ENCODE results near the gene MSTN.
A peak's percentile ranks its signal among the peaks of the same experiment; 100 is the strongest.

MSTN gene

GRCh38 chr2:190090148-190090547 is 27.6 kb upstream of the MSTN start:
- H3K4me3 ChIP-seq (ENCODE audit: low read depth, low read length) = no peak overlapping the region
- TF ChIP-seq CTCF (IDR thresholded peaks at IDR 0.05; ENCODE audit: insufficient read depth, low read depth, low read length, missing control alignments) = no peak
- DNase-seq (ENCODE audit: low read depth) = no peak

GRCh38 chr2:190088917-190089316 is 26.4 kb upstream of the MSTN start:
- H3K4me3 ChIP-seq (ENCODE audit: low read depth, low read length) = no peak overlapping the region
- peak; percentile 81 for DNase-seq (ENCODE audit: low read depth)
- TF ChIP-seq CTCF (IDR thresholded peaks at IDR 0.05; ENCODE audit: insufficient read depth, low read depth, low read length, missing control alignments) = peak; percentile 66

GRCh38 chr2:190084704-190085103 is 22.2 kb upstream of the MSTN start:
- DNase-seq (ENCODE audit: low read depth) = no peak
- no peak overlapping the region for H3K4me3 ChIP-seq (ENCODE audit: low read depth, low read length)
- TF ChIP-seq CTCF (IDR thresholded peaks at IDR 0.05; ENCODE audit: insufficient read depth, low read depth, low read length, missing control alignments) = no peak

GRCh38 chr2:190082118-190082517 is 19.6 kb upstream of the MSTN start:
- DNase-seq (ENCODE audit: low read depth) = no peak
- no peak for TF ChIP-seq CTCF (IDR thresholded peaks at IDR 0.05; ENCODE audit: insufficient read depth, low read depth, low read length, missing control alignments)

GRCh38 chr2:190080527-190081049 is 18.1 kb upstream of the MSTN start:
- no peak overlapping the region for H3K4me3 ChIP-seq (ENCODE audit: low read depth, low read length)
- TF ChIP-seq CTCF (IDR thresholded peaks at IDR 0.05; ENCODE audit: insufficient read depth, low read depth, low read length, missing control alignments) = no peak
- no peak for DNase-seq (ENCODE audit: low read depth)

More at GRCh38 chr2:190082118-190082517, 19.6 kb upstream of the MSTN start:
- no peak overlapping the region for H3K4me3 ChIP-seq (ENCODE audit: low read depth, low read length)

- no peak for DNase-seq (ENCODE audit: low read depth)
- no peak overlapping the region for H3K4me3 ChIP-seq (ENCODE audit: low read depth, low read length)
- TF ChIP-seq CTCF (IDR thresholded peaks at IDR 0.05; ENCODE audit: insufficient read depth, low read depth, low read length, missing control alignments) = no peak
Measured at GRCh38 chr2:190079160-190079559, 16.6 kb upstream of the MSTN start.

- no peak for DNase-seq (ENCODE audit: low read depth)
- no peak for TF ChIP-seq CTCF (IDR thresholded peaks at IDR 0.05; ENCODE audit: insufficient read depth, low read depth, low read length, missing control alignments)
- H3K4me3 ChIP-seq (ENCODE audit: low read depth, low read length) = no peak overlapping the region
Measured at GRCh38 chr2:190075623-190076022, 13.1 kb upstream of the MSTN start.
